Stimulated activated CD8-positive, alpha-beta memory T cell treated with anti-CD3 and anti-CD28 coated beads, Interleukin-12 subunit alpha, Interleukin-12 subunit beta, amount 100 ng/mL, for 4 hours (primary cell): ENCODE results near the gene DOCK1.

Experiments
- DNase-seq: peaks from one replicate; pipeline ENCODE4 v3.0.0-alpha.2; 2020; ENCODE audit warnings: low read depth

The DOCK1 gene

GRCh38 chr10:127221281-127221680, 316.1 kb downstream of the DOCK1 start:
- DNase-seq = no peak

- DNase-seq = no peak
Observed at GRCh38 chr10:127227027-127227426, 321.8 kb downstream of the DOCK1 start.

GRCh38 chr10:127227663-127228062, 322.4 kb downstream of the DOCK1 start:
- DNase-seq = no peak

DNA sequence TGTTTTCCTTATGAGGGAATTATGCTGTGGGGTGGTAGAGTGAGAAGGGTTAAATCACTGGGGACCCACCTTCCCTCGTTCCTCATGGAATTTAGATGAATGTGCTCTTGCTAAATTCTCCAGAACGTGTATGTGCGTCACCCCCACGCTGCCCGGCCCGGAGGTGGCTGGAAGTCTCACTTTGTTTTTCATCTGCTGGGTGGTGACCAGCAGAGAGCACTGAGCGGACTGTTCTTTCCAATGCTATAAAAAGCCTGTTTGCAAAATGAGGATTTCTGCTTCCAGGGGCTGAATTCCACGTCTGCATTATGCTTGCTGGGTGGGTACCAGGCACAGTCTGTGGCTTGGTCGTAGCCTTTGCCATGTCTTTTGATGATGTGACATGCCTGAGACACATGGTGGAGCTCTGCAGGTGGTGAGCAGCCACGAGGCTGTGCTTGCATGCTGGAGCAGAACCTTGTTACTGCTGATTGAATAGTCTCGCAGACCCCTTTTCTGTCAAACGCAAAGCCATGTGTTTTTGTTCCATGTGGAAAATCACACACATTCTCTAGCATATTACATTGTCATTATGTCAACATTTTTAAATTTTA, 323.1 kb downstream of the DOCK1 start:
- DNase-seq = no peak

GRCh38 chr10:127234306-127234800, 329.1 kb downstream of the DOCK1 start:
- DNase-seq = no peak

DNA sequence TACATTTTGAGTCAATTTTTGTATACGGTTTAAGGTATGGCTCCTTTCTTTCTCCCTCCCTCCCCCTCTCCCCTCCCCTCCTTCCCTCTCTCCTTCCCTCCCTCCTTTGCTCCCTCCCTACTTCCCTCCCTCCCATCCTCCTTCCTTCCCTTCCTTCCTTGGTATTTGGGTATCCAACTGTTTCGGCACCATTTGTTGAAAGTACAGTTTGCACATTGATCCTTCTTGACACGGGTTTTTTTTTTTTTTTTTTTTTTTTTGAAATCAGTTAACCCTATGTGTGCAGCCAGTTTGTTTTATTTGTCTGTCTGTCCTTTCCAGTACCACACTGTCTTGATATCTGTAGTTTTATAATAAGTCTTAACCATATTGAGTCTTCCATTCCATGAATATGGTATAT, 331.0 kb downstream of the DOCK1 start:
- DNase-seq = no peak

- no peak for DNase-seq
Observed at GRCh38 chr10:127242914-127243313, 337.7 kb downstream of the DOCK1 start.

DNA sequence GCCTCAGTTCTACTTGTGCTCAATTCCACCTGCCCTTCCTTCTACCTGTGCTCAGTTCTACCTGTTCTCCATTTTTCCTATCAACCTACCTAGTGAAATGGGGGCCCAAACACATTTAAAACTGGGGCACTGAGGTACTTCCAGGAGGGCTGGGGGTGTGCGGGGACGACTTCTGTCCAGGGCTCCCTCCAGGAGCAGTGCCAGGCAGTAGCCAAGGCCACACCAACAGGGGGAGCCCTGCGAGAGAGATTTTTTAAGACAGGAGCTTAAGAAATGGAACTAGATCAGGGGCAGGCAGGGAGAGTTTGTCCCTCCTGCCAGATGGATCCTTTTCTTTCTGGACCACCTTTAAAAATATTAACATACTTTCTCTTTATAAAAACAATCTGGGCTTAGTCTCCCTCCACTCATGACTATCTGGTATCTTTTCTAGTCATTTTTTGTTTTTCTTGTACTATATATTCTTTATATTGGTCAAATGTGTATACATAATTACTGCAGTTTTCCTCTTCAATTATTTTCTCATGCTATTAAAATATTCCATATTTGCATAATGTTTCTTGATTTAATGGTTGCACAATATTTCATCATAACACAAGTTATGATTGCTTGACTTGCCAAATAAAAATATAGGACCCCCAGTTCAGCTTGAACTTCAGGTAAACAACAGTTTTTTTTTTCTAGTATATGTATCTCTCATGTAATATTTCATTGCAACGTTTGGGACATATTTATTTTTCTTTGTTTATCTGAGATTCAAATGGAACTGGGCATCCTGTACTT, 338.5 kb downstream of the DOCK1 start:
- no peak for DNase-seq

DNA sequence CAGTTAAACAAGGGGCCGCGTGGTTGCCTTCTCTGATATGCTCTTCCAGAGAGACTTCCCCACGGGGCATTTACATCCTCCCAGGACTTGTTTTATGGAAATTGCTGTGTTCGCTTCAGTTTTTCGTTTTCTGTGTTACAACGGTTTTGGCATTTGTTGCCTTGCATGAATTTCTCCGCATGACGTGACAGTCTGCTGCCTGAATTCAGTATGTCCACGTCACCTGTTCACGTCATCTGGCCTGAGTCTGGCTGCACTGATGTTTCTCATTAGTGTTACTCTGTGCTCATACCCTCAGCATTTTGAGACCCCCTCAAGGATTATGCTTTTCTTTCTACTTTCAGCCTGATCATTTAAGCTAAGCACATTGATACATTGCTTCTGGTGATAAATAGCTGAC, 340.2 kb downstream of the DOCK1 start:
- no peak for DNase-seq

DNA sequence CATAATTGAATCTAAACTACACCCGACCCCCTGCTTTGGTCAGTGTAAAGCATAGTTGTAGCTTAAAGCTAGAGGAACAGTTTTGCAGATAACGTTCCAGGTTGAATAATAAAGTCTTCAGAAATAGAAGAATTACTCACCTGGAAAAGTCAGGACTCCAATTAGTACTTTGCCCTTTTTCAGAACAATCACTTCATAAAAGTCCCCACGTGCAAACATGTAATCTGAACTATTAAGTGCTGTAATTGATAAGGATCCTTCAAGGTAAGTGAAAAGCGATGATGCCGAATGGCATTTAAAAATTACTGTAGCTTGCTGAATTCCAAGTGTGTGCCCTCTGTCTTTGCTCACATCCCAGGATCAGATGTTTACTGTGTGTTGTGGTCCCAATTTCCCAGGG, 344.8 kb downstream of the DOCK1 start:
- DNase-seq = no peak

- no peak for DNase-seq
Observed at GRCh38 chr10:127252818-127253217, 347.6 kb downstream of the DOCK1 start.

- DNase-seq = no peak
Observed at GRCh38 chr10:127254276-127254675, 349.0 kb downstream of the DOCK1 start.

DNA sequence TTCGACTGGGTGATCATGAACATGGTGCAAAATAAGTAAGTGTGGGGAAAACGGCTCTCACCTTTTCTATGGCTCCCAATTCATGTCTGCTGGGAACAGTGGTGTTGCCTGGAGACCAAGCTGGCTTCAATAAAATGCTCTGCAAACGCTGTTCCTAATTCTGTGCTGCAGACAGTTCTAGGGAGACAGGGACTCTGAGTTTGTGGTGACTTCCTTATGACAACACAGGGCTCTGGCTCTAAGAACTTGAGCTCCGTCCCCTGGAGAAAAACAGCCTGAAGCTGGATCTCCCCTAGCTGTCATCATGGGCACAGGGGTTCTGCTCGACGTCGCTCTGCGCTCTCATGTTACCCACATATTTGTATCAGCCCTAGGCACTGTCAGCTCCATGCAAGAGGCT, 352.2 kb downstream of the DOCK1 start:
- no peak for DNase-seq

- no peak for DNase-seq
Observed at GRCh38 chr10:127259347-127259746, 354.1 kb downstream of the DOCK1 start.

- no peak for DNase-seq
Observed at GRCh38 chr10:127262606-127263005, 357.4 kb downstream of the DOCK1 start.

DNA sequence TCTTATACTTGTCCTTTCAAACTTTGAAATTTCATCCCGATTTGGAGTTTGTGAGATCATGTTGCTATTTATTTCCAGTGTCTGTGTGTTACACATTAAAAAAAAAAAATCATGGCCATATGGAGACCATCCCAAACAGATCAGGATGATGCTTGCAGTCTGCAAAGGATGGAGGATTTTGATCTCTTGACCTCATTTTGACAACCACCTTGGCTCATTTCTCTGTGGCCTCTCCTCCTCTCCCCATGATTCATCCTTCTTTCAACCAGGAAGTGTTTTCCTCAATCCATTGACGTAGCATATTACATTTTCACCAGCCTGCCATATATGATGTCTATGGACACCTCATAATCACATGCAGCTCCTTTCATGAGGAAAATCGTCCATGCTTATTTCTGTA, 360.1 kb downstream of the DOCK1 start:
- DNase-seq = no peak

- no peak for DNase-seq
Observed at GRCh38 chr10:127266431-127266830, 361.2 kb downstream of the DOCK1 start.

- DNase-seq = no peak
Observed at GRCh38 chr10:127267442-127267841, 362.2 kb downstream of the DOCK1 start.

DNA sequence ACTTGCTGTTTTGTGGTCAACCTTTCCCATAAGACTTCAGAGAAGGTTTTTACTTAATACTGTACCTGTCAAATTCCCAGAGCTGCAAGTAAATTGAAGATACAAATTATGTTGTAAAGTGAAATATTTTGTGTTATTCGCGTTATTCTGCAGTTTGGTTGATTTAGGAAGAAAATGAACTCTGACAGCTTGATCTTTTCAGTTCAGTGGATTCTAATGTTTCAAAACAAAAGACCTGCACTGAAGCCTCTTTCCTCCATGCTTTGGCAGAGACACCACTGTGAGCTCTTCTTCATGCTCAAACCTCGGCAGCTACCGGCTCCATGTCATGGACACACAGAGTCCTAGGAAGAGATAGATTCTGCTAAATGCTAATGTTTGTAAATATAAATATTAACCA, 366.8 kb downstream of the DOCK1 start:
- no peak for DNase-seq

DNA sequence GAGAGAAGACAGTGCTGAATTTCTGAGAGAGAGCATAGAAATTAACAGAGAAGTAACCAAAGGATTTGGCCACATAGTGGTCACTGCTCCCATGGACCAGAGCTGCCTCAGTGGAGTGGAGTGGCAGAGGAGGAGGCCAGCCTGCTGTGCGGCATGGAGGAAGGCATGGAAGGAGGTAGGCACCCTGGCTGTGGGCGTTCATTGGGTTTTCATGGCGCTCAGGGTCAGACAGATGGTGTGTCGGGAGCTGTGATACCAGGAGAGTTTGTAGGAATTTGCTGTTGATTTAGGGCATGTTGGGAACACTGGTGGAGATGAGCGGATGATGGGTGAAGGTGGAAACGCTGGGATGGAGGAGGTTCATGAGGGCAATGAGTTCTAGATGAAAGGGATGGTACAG, 370.0 kb downstream of the DOCK1 start:
- DNase-seq = no peak

DNA sequence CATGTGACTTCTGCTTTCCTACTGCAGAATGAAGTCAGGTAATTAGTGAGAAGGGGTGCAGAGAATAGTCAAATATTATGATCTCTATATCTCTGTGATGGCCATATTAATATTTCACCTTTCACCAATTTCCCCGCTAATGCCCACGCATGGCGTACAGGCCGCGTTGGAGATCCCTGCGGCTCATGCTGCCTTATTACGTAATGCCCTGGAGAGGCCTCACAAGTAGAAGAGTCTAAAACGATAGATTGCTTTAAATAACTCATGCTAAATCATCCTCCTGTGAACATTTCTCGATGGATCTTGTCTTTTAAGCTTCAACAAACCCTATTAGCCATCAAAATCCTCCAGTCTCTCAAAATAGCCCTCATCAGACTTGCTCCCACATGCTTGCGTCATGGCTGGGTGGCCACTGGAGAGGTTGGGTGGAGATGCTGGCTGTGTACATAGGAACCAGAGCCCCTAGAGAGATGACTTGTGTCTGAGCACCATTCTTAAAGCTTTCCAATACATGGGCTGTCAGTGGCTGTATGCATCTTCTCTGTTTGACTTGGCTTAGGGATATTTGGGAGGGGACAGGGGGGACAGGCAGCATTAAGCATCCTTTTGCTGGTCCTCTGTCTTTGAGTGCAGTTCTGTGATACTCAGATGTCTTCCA, 370.7 kb downstream of the DOCK1 start:
- DNase-seq = no peak

DNA sequence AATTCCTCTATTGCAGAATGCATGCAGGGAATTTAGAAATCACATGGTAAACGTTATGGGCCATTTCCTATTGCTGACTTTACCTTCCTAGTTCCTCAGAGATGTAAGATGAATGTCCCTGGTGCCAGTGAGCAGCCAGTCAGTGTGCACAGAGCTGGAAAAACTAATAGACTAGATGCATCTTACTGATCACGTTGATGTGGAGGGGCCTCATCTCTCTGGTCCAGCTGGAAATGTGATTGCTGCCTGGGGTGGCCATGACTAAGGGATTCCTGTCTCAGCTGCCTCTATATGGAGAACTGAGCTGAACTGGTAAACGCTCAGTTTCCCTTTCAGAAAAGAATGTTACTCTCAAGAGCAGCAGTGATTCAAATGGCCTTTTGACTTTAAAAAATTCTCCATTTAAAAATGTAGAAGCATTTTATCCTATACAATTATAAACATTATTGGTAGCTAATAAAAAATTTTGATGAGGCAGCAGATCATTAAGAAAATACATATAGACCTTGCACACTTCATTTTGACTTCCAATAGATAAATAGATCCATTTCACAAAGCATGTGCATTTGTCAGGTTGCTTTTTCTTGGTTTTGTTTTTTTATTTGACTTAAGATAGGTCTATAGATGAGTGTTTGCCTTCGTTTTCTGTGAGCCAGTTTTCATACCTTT, 371.7 kb downstream of the DOCK1 start:
- no peak for DNase-seq

GRCh38 chr10:127278001-127278400, 372.8 kb downstream of the DOCK1 start:
- DNase-seq = no peak
